GM23338 (cell line): ENCODE results near the gene CENPH. TPM values are rescaled to one million over a fixed set of nuclear protein-coding genes. Genes with fewer than 3 reads are reported as not detected.
"Not testable (repeated sequence)": the region's sequence is repeated elsewhere in the genome, so short reads cannot be mapped to it uniquely, and the experiment has no call there.

Experiments
- ATAC-seq: fragments of 200-7000 bp; cut with Tn5 transposase; 3 replicates; pipeline ENCODE4 v1.9.1; 2020
- DNase-seq: peaks from one replicate; pipeline ENCODE4 v3.0.0-alpha.2; 2015; ENCODE audit warnings: low spot score
- H2AFZ ChIP-seq: fragments of 200-600 bp; sonication (generic); 2 replicates; pipeline ENCODE4 v1.8.0; 2016; ENCODE audit warnings: antibody characterized with exemption, mild to moderate bottlenecking, moderate library complexity
- H3F3A ChIP-seq: fragments of 200-600 bp; sonication (generic); replicated peaks from 2 replicates; pipeline ENCODE4 v1.8.0; 2017; ENCODE audit warnings: antibody characterized with exemption, mixed run types, low read depth
- H3K27ac ChIP-seq: fragments of 200-600 bp; sonication (generic); 2 replicates; pipeline ENCODE4 v1.6.1; 2016; ENCODE audit warnings: low read depth
- H3K27me3 ChIP-seq: fragments of 200-600 bp; sonication (generic); 2 replicates; pipeline ENCODE4 v1.8.0; 2016; ENCODE audit warnings: mild to moderate bottlenecking, mixed run types, moderate library complexity; ENCODE audit not compliant: insufficient read depth
- H3K36me3 ChIP-seq: fragments of 200-600 bp; sonication (generic); 2 replicates; pipeline ENCODE4 v1.8.0; 2016; ENCODE audit warnings: mild to moderate bottlenecking; ENCODE audit not compliant: insufficient read depth
- H3K4me1 ChIP-seq: fragments of 200-600 bp; sonication (generic); 2 replicates; pipeline ENCODE4 v1.8.0; 2016; ENCODE audit warnings: mild to moderate bottlenecking, moderate library complexity; ENCODE audit not compliant: insufficient read depth
- H3K4me2 ChIP-seq: fragments of 200-600 bp; sonication (generic); 2 replicates; pipeline ENCODE4 v1.7.1; 2017; ENCODE audit warnings: mixed run types
- H3K4me3 ChIP-seq: fragments of 200-600 bp; sonication (generic); 2 replicates; pipeline ENCODE4 v1.6.1; 2016; ENCODE audit warnings: mixed run types
- H3K79me2 ChIP-seq: fragments of 200-600 bp; sonication (generic); replicated peaks from 2 replicates; pipeline ENCODE4 v1.8.0; 2017; ENCODE audit warnings: mild to moderate bottlenecking; ENCODE audit not compliant: insufficient read depth
- H3K9me2 ChIP-seq: fragments of 200-600 bp; sonication (generic); 2 replicates; pipeline ENCODE4 v1.8.0; 2017; ENCODE audit not compliant: insufficient read depth
- H4K20me1 ChIP-seq: fragments of 200-600 bp; sonication (generic); replicated peaks from 2 replicates; pipeline ENCODE4 v1.8.0; 2017; ENCODE audit warnings: mild to moderate bottlenecking; ENCODE audit not compliant: insufficient read depth
- H3K27ac Mint-ChIP-seq: 2 replicates; pipeline ENCODE4 v1.8.0; 2020; ENCODE audit warnings: inconsistent platforms, mild to moderate bottlenecking, moderate library complexity, mixed read lengths
- H3K27me3 Mint-ChIP-seq: 3 replicates; pipeline ENCODE4 v1.8.0; 2022; ENCODE audit warnings: low read depth, mild to moderate bottlenecking, moderate library complexity, mixed read lengths, inconsistent platforms; ENCODE audit not compliant: insufficient read depth, poor library complexity
- H3K36me3 Mint-ChIP-seq: 3 replicates; pipeline ENCODE4 v1.8.0; 2021; ENCODE audit warnings: low read depth, mild to moderate bottlenecking, inconsistent platforms, moderate library complexity, mixed read lengths
- H3K4me1 Mint-ChIP-seq: 3 replicates; pipeline ENCODE4 v1.8.0; 2020; ENCODE audit warnings: mild to moderate bottlenecking, inconsistent platforms, mixed read lengths
- H3K4me3 Mint-ChIP-seq: 3 replicates; pipeline ENCODE4 v1.8.0; 2021; ENCODE audit warnings: moderate library complexity, mild to moderate bottlenecking, inconsistent platforms, mixed read lengths
- H3K9me3 Mint-ChIP-seq: 3 replicates; pipeline ENCODE4 v1.8.0; 2020; ENCODE audit warnings: moderate library complexity, mild to moderate bottlenecking, inconsistent platforms, mixed read lengths
- EZH2phosphoT487 ChIP-seq: fragments of 200-600 bp; sonication (generic); IDR thresholded peaks from one replicate; pipeline ENCODE4 v1.8.1; 2018; ENCODE audit warnings: antibody characterized with exemption; ENCODE audit not compliant: unreplicated experiment
- ZNF462 ChIP-seq: fragments of 250-450 bp; sonication (Bioruptor Pico); IDR thresholded peaks from 2 replicates; pipeline ENCODE4 v1.5.0; 2020; ENCODE audit warnings: mild to moderate bottlenecking, moderate library complexity
- polyA plus RNA-seq: library from polyadenylated mRNA; unstranded; fragments of >200 nt; fragmentation: Nextera tagmentation; extraction: Ambion mirVana; gene quantifications from 2 replicates; pipeline ENCODE4 v1.2.1, GENCODE V29; 2016
- total RNA-seq: library from RNA; depleted of rRNA; stranded (reverse); fragments of >200 nt; shearing (Covaris generic); gene quantifications from 2 replicates; pipeline ENCODE4 v1.2.3, GENCODE V29; 2014
- TF ChIP-seq, protein P1 (sequence below): IDR thresholded peaks from one replicate; pipeline ENCODE4 v1.6.1; 2018; ENCODE audit warnings: antibody characterized with exemption; ENCODE audit not compliant: unreplicated experiment

Gene CENPH
- total and polyA plus RNA-seq, 2 experiments from 2014 or later, result 99.4 to 107 TPM

DNA sequence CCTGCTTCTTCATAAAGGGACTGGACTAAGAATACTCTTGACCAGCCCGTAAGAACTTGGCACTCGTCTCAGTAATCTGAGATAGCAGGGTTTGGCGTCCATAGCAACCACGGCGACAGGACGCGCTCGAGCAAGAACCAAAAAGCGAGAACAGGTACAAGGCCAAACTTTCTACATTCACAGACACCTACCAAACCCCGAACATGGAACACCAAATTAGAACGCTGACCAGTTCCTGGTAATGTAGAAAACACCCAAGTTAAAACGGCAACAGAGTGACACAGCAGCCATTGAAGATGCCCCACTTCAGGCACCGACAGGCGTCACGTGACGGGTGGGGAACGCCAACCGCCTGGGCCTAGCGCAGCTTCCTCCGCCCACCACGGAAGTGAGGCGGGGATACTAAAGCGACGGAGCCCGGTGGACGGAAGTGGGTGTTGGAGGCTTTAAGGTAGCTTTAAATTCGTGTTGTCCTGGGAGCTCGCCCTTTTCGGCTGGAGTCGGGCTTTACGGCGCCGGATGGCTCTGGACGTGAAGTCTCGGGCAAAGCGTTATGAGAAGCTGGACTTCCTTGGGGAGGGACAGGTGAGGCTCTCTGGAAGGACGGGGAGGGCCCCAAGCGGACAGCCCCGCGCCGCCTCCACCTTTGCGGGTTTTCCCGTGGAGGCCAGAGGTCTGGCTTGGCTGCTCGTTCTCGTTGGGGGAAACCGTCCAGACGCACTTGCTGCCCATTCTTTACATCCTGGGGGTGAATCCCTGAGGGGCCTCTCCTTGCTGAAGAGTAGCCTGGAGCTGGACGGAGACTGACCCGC, 45.3 kb downstream of the CENPH start, which contains the start of gene CDK7 (continued):
- TF ChIP-seq ZNF462 (CRISPR knock-in tag), result no peak

GRCh38 chr5:69236733-69237132, 47.4 kb downstream of the CENPH start:
- not testable (repeated sequence) for H3K4me1 ChIP-seq, H3K9me2 ChIP-seq, H3K36me3 ChIP-seq, H3F3A ChIP-seq, H3K27ac ChIP-seq, H3K4me2 ChIP-seq, H3K9me3 Mint-ChIP-seq, H3K27me3 ChIP-seq, H3K27me3 Mint-ChIP-seq, DNase-seq, H3K27ac Mint-ChIP-seq, H2AFZ ChIP-seq, ATAC-seq
- Histone ChIP-seq H3K79me2 (peaks cover 68% of the 10 kb centered on the region), H4K20me1 (peaks cover 26% of the 10 kb centered on the region), H3K4me3 (0 out of 2 replicates have a peak overlapping the region, but pooled peaks have one; percentile 21)
- peak overlapping the region; percentile 50; the same call in 2 of the 3 replicates for H3K4me3 Mint-ChIP-seq
- peaks cover 39% of the 10 kb centered on the region for H3K36me3 Mint-ChIP-seq
- peaks cover 17% of the 10 kb centered on the region for H3K4me1 Mint-ChIP-seq

DNA sequence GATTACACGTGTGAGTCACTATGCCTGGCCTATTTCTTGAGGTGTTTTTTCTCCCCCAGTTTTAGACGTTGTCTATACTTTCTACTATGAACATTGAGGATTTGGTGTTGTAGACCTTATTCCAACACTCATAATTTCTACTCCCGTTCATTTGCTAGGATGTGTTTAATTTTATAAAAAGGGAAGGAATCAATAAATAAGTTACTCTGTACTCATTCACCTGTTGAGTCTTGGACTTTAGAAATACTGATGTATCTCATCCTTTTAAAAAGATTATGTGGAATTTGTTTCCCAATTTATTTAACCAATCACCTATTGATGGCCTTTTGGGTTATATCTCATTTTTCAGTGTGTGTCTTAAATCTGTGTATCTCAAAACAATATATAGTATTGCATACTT, 48.5 kb downstream of the CENPH start:
- H3K79me2 ChIP-seq, result peaks cover 80% of the 10 kb centered on the region
- Mint-ChIP-seq H3K36me3 (peaks cover 47% of the 10 kb centered on the region), H3K4me1 (peaks cover 17% of the 10 kb centered on the region), H3K27ac (no peak overlapping the region), H3K9me3 (no peaks in the 10 kb centered on the region), H3K27me3 (no peaks in the 10 kb centered on the region), H3K4me3 (no peak overlapping the region)
- H3K9me2 ChIP-seq, result no peaks in the 10 kb centered on the region
- no peaks in the 10 kb centered on the region for H3F3A ChIP-seq
- peaks cover 8% of the 10 kb centered on the region for H3K36me3 ChIP-seq
- H3K27me3 ChIP-seq, result no peaks in the 10 kb centered on the region
- H3K4me1 ChIP-seq, result peaks cover 10% of the 10 kb centered on the region
- DNase-seq (no peak), ATAC-seq (no peak)
- peaks cover 29% of the 10 kb centered on the region for H4K20me1 ChIP-seq
- H3K27ac ChIP-seq, result no peak overlapping the region
- H2AFZ ChIP-seq, result no peak overlapping the region
- H3K4me2 ChIP-seq, result no peak overlapping the region
- no peak overlapping the region for H3K4me3 ChIP-seq
- no peak for TF ChIP-seq EZH2phosphoT487
- TF ChIP-seq, protein P1, sequence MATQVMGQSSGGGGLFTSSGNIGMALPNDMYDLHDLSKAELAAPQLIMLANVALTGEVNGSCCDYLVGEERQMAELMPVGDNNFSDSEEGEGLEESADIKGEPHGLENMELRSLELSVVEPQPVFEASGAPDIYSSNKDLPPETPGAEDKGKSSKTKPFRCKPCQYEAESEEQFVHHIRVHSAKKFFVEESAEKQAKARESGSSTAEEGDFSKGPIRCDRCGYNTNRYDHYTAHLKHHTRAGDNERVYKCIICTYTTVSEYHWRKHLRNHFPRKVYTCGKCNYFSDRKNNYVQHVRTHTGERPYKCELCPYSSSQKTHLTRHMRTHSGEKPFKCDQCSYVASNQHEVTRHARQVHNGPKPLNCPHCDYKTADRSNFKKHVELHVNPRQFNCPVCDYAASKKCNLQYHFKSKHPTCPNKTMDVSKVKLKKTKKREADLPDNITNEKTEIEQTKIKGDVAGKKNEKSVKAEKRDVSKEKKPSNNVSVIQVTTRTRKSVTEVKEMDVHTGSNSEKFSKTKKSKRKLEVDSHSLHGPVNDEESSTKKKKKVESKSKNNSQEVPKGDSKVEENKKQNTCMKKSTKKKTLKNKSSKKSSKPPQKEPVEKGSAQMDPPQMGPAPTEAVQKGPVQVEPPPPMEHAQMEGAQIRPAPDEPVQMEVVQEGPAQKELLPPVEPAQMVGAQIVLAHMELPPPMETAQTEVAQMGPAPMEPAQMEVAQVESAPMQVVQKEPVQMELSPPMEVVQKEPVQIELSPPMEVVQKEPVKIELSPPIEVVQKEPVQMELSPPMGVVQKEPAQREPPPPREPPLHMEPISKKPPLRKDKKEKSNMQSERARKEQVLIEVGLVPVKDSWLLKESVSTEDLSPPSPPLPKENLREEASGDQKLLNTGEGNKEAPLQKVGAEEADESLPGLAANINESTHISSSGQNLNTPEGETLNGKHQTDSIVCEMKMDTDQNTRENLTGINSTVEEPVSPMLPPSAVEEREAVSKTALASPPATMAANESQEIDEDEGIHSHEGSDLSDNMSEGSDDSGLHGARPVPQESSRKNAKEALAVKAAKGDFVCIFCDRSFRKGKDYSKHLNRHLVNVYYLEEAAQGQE, result no peak
